Stimulated activated CD4-positive, alpha-beta T cell treated with anti-CD3 and anti-CD28 coated beads, Interleukin-4, amount 100 ng/mL, for 24 hours (primary cell): Measurements from ENCODE around the gene NARF.

Experiments used
- DNase-seq: peaks from one replicate; pipeline ENCODE4 v3.0.0-alpha.2; 2020

NARF gene

DNA sequence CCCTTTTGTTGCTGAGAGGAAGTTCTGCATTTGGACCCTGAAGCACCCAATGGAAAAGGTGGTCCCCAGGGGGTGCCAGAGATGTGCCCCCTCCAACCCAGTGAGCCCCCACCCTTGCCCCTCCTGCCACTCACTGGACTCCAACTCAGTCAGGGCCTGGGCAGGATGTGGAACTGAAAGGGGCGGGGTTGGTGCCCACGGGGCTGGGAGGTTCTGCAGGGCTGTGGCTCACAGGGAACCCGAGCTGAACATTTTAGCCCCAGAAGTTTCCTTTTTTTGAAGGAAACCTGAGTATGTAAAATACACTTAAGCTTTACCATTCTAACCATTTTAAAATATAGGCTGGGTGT lies 24.4 kb upstream of the NARF start:
- DNase-seq, result no peak

DNA sequence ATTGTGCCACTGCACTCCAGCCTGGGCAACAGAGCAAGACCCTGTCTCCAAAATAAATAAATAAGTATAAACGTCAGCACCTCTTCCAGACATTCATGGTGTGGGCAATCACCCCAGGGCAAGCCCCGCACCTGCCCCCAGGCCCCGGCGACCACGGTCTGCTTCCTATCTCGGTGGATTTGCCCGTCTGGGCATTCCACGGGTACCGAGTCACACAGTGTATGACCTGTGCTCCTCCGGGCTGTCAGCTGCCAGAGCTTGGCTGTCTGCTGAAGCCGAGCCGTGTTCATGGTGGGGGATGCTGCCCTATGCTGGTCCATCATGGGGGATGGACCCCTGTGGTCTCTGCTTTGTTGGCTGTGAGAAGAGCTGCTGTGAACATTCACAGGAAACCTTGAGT lies 23.4 kb upstream of the NARF start:
- no peak for DNase-seq

DNA sequence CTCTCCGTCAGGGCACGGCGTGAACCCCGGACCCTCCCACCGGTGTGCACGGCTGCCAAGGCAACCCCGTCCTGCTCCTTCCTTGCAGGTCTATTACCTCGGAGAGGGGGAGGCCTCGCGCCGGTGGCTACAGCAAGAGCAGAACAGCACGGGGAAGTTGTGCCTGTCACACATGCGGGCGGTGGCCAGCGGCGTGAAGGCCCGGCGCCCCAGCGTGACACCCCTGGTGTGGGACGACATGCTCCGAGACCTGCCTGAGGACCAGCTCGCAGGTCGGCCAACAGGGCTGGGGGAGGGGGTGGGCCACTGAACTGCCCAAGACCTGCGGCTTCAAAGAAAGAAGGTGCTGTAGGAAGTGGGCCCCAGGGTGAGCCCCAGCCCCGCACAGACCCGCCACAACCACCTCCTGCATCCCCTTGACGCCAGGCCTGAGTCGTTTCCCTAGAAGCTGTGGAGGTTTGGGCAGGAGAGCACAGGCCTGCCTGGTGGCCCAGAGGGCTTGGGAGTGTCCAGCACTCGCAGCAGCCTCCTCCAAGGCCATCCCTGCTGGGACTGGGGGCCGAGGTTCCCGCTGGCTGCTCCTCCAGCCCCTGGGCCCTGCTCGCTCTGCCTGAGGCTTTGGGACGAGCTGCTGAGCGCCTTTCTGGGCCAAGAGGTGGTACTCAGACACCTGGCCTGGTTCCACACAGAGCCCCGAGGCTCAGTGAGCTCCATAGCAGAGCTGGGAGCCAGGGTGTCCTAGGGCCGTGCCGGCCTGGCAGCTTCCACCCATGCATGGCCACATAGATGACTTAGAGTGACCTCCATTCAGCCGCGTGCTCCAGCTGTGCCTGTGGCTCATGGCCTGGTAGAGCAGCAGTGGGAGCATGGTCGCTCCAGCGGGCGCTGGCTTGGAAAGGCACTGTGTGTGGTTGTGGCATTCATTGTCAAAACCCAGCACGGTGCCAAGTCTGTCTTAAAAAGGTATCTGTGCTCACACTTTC lies 22.6 kb upstream of the NARF start:
- DNase-seq, result no peak

DNA sequence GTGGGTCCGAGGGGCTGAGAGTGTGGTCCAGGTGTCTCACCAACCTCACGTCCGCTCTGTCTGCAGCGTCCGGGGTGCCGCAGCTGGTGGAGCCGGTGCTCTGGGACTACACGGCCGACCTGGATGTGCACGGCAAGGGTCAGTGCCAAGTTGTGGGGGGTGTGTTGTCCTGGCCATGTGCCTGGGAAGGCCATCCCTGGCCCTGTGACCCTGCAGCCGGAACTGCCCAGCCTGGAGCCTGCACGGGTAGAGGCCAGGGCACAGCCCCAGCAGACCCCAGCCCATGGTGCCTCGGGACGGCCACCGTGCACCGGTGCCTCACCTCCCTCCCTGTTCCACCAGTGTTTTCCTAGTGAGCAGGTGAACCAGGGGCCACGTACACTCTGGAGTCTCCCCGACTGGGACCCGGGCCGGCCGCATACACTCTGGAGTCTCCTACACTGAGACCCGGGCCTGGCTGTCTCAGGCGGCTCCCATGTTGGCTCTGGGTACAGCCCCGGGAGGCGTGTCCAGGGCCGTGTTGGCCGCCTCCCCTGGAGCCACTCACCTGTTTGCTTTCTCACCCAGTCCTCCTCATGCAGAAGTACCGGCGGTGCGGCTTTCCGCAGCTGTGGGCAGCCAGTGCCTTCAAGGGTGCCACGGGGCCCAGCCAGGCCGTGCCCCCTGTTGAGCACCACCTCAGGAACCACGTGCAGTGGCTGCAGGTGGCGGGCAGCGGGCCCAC lies 21.8 kb upstream of the NARF start:
- no peak for DNase-seq

DNA sequence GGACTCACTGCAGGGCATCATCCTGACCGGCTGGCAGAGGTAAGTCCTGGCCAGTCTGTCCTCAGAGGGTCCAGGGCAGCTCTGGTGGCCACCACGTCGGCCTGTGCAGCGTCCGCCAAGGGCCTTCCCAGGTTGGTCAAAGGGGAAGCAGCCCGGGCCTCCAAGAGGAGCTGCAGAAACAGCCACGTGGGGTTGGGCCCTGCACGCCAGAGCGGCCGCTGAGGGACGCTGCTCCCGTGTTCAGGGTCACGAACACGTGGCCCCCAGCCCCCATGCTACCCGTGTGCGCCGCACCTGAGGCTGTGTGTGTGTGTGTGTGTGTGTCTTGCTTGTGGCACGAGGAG lies 21.2 kb upstream of the NARF start:
- no peak for DNase-seq

DNA sequence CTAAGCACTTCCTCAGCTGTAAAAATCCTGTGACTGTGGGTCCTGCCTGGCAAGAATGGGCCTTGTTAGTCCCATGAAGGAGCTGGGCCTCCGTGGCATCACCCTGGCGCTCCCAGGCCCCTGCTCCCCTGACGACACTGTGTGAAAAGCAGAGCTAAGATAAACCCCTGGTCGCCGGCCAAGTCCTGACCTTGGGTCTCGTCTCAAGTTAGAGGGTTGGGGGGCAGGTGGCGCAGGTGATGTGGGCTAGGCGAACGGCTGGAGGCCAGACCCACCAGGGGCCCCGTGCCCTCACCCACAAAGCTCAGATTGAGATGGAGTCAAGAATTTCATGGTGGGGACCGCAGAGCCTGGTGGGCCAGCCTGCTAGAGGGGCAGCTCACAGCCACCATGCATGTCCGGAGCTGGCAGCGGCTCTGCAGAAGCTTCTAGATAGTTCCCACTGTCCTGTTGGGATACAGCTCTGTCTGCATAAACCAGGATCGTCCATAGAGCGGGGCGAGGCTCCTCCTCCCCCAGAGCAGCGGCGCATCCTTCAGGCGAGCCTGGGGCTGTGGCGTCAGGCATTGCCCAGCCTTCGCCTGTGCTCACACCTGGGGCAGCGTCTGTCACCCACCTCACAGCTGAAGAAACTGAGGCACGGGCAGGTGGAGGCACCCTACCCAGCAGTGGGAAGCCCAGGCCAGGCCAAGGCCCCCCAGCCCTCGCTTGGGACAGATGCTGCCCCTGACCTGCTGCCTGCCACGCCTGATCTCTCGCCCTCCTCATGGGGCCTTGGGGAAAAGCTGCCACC lies 19.9 kb upstream of the NARF start:
- DNase-seq, result no peak

DNA sequence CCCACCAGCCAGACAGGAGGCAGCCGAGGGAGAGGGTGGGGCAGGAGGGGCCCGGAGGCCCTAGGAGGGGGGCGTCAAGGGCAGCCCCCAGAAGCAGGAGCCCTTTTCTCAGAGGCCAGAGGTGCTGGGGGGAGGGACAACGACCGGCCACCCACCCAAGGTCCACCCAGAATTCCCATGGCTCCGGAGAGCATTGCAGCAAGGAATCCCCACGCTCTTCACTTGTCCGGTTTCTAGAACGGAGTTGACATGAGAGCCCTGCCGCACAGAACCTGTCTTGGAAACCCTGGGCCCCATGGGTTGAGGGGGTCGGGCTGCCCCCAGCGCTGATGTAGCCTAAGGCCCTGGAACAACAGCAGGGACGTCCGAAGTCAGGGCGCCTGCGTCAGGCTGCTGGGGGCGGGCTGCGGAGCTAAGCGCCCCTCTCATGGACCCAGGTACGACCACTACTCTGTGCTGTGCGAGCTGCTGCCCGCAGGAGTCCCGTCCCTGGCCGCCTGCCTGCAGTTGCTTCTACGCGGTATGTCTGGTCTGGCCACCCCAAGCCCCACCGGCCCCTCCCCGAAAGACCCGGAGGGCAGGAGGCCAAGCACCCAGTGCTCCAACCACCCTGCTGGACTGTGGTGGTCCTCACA lies 19.2 kb upstream of the NARF start:
- DNase-seq, result no peak

DNA sequence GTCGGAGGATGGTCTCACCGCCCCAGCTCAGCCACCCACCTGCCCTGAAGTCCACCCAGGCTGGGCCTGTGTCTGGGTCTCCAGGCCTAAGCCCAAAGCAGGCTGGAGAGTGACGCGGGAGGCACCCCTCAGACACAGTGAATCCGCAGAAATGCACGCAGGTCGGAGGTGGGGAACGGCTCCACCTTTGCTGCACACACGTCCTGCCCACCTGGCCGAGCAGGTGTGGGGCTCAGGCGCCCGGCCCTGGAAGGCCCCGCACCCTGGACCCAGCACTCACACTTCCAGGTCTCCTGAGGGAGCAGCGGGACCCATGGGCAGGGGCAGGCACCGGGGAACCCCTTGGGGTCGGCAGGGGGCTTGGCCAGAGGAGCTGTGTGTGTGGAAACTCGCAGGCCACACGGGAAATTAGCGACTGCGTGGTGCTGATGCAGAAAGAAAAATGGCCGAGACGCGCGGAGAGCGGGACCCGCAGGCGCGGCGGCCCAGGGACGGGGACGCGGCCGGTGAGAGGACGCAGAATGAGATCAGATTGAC lies 18.6 kb upstream of the NARF start:
- DNase-seq, result no peak

DNA sequence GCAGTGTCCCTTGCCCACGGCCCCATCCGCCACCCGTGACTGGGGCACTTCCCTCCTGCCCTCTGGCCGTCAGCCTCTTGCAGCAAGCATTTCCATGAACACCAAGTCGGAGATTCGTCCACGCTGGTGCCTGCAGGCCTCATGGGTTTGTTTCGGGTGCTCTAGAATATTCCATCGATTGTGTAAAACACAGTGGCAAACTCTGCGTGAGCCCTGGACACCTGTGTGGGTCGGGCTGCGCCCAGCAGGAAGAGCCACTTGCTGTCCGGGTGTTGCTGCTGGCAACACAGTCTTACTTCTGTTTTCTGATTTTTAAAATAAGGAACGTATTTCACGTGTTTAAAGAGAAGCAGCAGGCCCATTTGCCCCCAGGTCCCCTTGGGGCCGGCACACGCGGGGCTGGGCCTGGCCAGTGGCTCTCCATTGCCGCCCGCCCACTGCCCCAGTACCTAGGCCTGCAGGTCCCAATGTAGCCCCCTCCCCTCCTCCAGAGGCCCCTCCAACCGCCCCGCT lies 18.0 kb upstream of the NARF start:
- no peak for DNase-seq

DNA sequence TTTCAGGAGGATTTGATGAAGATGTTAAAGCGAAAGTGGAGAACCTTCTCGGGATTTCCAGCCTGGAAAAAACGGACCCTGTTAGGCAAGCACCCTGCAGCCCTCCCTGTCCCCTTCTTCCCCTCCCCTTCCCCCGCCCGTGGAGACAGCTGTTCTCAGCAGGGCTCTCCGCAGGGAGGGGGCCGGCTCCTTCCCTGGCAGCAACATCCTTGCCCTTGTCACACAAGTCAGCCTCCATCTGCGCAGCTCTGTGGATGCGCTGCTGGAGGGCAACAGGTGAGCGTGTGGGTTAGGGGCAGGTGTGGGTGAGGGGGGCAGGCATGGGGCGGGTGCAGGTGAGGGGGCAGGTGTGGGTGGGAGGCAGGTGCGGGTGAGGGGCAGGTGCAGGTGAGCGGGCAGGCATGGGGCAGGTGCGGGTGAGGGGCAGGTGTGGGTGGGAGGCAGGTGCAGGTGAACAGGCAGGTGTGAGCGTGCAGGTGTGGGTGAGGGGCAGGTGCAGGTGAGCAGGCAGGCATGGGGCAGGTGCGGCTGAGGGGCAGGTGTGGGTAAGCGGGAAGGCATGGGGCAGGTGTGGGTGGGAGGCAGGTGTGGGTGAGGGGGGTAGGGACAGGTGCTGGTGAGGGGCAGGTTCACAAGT lies 17.4 kb upstream of the NARF start:
- DNase-seq, result no peak

DNA sequence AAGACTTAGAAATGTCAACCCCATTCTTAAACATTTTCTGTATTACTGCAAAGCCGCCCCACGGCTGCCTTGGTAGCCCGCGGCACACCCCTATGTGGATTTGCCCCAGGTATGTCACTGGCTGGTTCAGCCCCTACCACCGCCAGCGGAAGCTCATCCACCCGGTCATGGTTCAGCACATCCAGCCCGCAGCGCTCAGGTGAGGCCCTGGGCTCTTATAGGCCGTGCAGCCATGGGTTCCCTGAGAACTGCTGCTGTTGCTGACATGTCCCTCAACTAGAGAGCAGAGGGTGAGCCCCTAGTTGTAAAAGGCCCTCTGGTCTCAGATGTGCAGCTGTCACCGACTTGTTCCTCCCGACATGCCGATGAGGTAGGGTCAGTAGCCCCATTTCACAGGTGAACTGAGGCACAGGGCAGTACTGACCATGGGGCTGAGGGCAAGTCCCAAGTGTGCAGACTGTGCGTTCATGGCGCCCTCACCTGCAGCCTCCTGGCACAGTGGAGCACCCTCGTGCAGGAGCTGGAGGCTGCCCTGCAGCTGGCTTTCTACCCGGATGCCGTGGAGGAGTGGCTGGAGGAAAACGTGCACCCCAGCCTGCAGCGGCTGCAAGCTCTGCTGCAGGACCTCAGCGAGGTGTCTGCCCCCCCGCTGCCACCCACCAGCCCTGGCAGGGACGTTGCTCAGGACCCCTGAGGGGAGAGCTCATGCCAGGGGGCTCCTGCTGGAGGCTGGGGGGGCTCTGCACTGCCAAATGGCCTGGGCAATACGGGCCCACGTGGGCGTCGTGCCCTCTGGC lies 16.7 kb upstream of the NARF start:
- no peak for DNase-seq

DNA sequence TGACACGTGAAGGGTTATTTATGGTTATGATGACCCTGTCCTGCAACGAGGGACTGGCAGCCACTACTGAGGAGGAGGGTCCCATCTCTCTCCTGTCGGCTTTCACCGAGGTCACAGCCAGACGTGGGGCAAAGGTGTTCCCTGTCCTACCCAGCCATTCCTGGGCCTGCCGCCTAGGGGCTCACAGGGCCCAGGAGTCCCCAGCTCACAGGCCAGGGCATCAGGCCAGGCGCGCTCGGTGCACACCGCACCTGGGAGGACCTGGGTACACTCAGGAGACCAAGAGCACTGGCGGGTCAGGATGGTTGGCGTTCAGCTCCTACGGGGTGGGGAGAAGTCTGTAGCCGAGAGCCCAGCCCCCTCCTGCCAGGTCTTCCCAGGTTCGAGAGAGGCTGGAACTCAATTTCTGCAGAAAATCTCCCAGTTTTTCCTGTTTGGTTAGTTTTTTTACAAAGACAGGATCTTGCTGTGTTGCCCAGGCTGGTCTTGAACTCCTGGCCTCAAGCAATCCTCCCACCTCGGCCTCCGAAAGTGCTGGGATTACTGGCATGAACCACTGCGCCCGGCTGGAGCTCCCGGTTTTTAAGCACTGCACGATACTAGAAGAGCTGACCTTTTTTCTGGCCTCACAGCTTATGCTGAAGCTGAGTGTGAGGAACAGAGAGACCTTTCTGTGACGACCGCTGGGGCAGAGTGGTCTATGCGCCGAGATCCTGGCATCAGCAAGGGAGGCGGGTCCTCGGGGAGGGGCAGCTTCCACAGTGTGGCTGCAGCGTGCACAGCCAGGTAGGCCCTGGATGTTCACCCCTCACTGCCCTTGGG lies 15.7 kb upstream of the NARF start:
- no peak for DNase-seq

DNA sequence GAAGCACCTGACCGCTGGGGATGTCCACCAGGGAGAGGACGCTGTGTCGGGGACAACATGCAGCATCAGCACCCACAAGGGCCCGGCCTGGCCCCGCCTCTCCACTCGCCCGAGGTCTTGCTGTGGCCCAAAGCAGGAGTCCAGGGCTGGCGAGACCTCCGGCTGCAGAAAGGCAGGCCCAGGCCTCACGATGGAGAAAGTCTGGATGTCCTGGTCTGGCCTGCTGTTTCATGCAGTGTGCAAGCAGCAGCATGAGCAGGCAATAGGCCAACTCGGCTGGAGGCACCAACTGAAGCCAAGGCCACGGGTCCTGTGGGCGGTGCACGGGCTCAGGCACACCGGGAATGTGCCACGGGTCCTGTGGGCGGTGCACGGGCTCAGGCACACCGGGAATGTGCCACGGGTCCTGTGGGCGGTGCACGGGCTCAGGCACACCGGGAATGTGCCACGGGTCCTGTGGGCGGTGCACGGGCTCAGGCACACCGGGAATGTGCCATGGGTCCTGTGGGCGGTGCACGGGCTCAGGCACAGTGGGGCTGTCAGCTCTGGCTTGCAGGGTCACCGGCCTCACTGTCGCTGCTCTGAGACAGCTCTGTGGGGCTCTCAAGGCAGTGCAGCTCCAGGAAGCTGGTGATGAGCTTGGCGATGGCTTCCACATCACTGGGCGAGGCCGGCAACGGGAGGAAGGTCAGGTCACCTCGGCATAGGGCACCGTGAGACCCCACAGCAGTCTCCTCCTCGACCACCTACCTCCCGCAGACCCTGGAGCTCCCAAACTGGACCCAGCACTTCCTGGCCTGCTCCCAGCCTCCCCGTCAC lies 14.9 kb upstream of the NARF start:
- DNase-seq, result no peak

DNA sequence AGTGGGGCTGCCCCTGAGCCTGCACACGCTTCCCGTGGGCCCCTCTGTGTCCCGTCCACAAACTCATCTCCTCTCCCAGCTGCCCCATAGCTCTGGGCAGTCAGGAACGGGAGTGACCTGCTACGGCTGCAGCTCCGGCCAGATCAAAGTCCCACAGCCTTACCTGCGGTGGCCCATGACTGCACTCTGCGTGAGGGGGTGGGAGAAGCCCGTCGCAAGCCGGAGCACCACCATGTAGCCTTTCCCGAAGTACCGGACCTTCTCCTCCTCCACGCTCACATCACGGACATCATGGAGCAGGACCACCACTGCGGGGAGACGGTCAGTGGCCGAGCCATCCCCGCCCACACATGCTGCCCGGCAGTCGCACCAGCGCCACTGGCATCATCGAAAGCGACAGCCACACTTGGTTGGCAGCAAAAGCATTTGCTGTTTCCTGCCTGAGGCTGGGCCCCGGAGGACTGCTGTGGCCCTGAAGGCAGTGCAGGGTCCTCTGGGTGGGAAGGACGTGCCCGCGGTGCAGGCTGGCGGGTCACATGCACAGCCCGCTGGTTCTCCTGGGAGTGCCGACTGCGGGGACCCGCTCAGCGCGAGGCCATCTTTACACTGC lies 14.2 kb upstream of the NARF start:
- DNase-seq, result no peak

DNA sequence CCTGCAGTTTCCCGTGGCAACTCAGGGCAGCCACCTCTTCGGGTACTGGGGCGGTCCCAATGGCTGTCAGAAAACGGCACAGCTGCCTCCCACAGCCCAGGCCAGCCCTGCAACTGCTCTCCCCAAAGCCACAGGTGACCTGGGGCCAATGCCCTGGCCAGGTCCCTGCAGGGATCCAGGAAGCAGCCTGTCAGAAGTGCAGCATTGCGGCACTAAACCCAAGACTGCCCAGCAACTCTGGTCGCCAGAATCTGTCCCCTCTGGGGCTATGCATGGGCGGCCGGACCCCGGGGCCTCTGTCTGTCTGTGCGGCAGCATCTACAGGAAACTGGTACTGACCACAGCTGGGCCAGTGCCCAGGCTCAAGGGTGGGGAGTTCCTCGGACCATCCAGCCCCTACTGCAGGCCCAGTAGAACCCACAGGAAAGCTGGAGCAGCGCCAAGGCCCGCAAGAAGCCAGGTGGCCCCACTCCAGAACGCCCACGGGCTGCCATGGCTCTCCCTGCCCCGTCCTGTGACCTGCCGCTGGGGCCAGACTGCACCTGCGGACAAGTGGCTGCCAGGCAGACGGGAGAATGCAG lies 13.5 kb upstream of the NARF start:
- DNase-seq, result no peak

DNA sequence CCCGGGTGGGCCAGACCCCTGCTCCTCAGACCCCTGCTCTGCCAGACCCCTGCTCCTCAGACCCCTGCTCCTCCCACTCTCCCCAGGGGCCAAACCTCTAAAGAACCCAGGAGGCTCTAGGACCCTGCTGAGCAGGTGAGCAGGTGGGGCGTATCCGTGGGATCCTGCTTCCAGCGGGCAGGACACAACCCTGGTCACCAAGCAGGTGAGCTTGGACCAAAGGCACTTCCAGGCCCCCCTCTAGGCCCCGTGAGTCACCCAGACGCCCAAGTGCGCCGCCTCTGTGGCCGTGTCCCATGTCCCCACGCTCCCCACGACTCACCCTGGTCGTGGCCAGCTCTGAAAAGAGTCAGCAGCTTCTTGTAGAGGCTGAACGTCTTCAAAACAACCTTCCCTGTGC lies 13.0 kb upstream of the NARF start:
- DNase-seq, result no peak

DNA sequence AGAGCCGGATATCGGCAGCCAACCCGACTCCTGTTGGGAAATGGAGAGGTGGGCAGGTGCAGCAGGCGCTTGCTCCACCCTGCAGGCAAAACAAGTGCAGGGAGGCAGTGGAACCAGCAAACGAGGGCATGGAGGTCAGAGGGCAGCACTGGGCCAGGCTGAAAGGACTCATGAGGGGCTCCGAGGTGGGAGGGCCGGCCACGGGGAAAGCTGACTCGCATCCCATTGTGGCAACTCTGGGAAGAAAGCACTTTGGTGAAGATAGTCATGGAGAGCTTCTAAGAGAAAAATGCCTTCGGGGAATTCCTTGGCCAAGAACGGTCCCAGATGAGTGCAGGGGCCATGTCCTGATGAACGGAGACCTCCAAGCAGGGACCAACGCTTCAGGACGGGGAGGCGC lies 12.4 kb upstream of the NARF start:
- DNase-seq, result no peak

DNA sequence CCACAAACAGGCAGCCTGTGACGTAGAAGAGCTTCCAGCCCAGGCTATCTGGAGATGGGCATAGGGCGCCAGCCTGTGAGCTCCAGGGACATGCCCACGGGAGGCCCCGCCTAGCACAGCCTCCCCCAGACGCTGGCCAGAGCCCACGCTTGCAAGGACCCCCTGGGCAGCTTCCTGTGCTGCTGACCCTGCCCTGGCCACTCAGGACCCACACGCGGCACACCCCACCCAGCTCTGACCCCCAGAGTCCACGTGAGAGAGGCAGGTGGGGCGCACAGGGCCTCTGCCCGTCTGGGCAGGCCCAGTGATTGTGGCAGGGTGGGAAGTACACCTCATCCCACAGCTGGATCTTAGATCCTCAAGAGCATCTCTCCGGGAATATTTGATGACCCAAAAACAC lies 11.9 kb upstream of the NARF start:
- no peak for DNase-seq

DNA sequence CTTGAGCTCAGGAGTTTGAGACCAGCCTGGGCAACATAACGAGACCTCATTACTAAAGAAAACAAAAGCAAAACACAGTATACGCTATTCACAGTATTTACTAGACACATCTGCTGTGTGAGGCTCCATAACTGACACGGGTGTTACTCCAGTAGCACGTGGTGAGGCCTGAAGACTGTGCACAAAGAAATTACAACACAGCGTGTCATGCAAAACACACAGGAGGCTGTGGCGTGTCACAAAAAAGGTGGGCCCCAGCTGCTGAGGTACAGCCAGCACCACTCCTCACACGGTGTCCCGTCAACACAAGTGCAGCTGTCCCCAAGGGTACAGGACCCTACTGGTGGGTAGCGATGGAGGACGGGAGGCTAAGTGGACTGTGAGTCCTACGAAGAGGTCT lies 10.7 kb upstream of the NARF start:
- no peak for DNase-seq
